ENCODE results near the gene THAP2.
"Not testable (repeated sequence)": the region's sequence is repeated elsewhere in the genome, so short reads cannot be mapped to it uniquely, and the experiment has no call there.

The THAP2 gene

GRCh38 chr12:71694099-71694820, 30.2 kb downstream of the THAP2 start:
- DNase-seq (ENCODE audit: low read depth in 1 of 2, low spot score in 1 of 2): no peak
- Histone ChIP-seq H3K27me3 (ENCODE audit: insufficient read depth, poor library complexity, severe bottlenecking) (no peaks in the 10 kb centered on the region), H3K4me3 (replicated peaks; ENCODE audit: insufficient read depth, low read length) (no peak overlapping the region), H3K27ac (replicated peaks) (no peak overlapping the region)
- TF ChIP-seq CTCF (IDR thresholded peaks at IDR 0.05; ENCODE audit: insufficient read depth, low read length) (no peak), SPI1 (IDR thresholded peaks at IDR 0.05; ENCODE audit: borderline replicate concordance, low read depth) (no peak), REST (IDR thresholded peaks at IDR 0.05; ENCODE audit: insufficient replicate concordance, low read depth) (no peak), POLR2AphosphoS5 (IDR thresholded peaks at IDR 0.05; ENCODE audit: low read depth) (no peak), GABPA (IDR thresholded peaks at IDR 0.05; ENCODE audit: low read depth) (no peak)

GRCh38 chr12:71695782-71696181, 31.7 kb downstream of the THAP2 start:
- H3K4me3 ChIP-seq (replicated peaks; ENCODE audit: insufficient read depth, low read length): no peak overlapping the region

GRCh38 chr12:71702181-71702580, 38.1 kb downstream of the THAP2 start:
- not testable (repeated sequence) for DNase-seq (ENCODE audit: low read depth in 1 of 2, low spot score in 1 of 2); H3K27me3 ChIP-seq (ENCODE audit: insufficient read depth, poor library complexity, severe bottlenecking); H3K4me3 ChIP-seq (replicated peaks; ENCODE audit: insufficient read depth, low read length); H3K27ac ChIP-seq (replicated peaks)

More at GRCh38 chr12:71695782-71696181, 31.7 kb downstream of the THAP2 start:
- DNase-seq (ENCODE audit: low read depth in 1 of 2, low spot score in 1 of 2): no peak
- Histone ChIP-seq H3K27ac (replicated peaks) (no peak overlapping the region), H3K27me3 (ENCODE audit: insufficient read depth, poor library complexity, severe bottlenecking) (no peaks in the 10 kb centered on the region)
- no peak for TF ChIP-seq REST (IDR thresholded peaks at IDR 0.05; ENCODE audit: insufficient replicate concordance, low read depth)
- no peak for TF ChIP-seq CTCF (IDR thresholded peaks at IDR 0.05; ENCODE audit: insufficient read depth, low read length)
- TF ChIP-seq SPI1 (IDR thresholded peaks at IDR 0.05; ENCODE audit: borderline replicate concordance, low read depth): no peak
- TF ChIP-seq GABPA (IDR thresholded peaks at IDR 0.05; ENCODE audit: low read depth): no peak
- TF ChIP-seq POLR2AphosphoS5 (IDR thresholded peaks at IDR 0.05; ENCODE audit: low read depth): no peak

- no peak overlapping the region for H3K27ac ChIP-seq (replicated peaks)
- no peak overlapping the region for H3K4me3 ChIP-seq (replicated peaks; ENCODE audit: insufficient read depth, low read length)
- no peak for DNase-seq (ENCODE audit: low read depth in 1 of 2, low spot score in 1 of 2)
- TF ChIP-seq POLR2AphosphoS5 (IDR thresholded peaks at IDR 0.05; ENCODE audit: low read depth): no peak
- TF ChIP-seq GABPA (IDR thresholded peaks at IDR 0.05; ENCODE audit: low read depth): no peak
- TF ChIP-seq SPI1 (IDR thresholded peaks at IDR 0.05; ENCODE audit: borderline replicate concordance, low read depth): no peak
- no peak for TF ChIP-seq CTCF (IDR thresholded peaks at IDR 0.05; ENCODE audit: insufficient read depth, low read length)
- TF ChIP-seq REST (IDR thresholded peaks at IDR 0.05; ENCODE audit: insufficient replicate concordance, low read depth): no peak
- no peaks in the 10 kb centered on the region for H3K27me3 ChIP-seq (ENCODE audit: insufficient read depth, poor library complexity, severe bottlenecking)
Observed at GRCh38 chr12:71702590-71702989, 38.5 kb downstream of the THAP2 start.

Measured in HL-60 (cell line).